Lower lobe of right lung (tissue), 2 donors: ENCODE measurements around the gene TTLL7. TPM values are rescaled to one million over a fixed set of nuclear protein-coding genes. Genes with fewer than 3 reads are reported as not detected.

Source experiments
- ATAC-seq, 2 donors: fragments of 200-7000 bp; cut with Tn5 transposase; one replicate each; pipeline ENCODE4 v1.9.1; 2020 to 2022; ENCODE audit warnings: mild to moderate bottlenecking in 2 of 2, moderate library complexity in 2 of 2
- DNase-seq: peaks from one replicate; pipeline ENCODE4 v3.0.0-alpha.2; 2020
- H3K27ac ChIP-seq: fragments of 200-600 bp; one replicate; pipeline ENCODE4 v1.8.0; 2022
- H3K27me3 ChIP-seq: fragments of 200-600 bp; one replicate; pipeline ENCODE4 v1.8.0; 2022; ENCODE audit warnings: low read depth
- H3K36me3 ChIP-seq: fragments of 200-600 bp; one replicate; pipeline ENCODE4 v1.8.0; 2022; ENCODE audit warnings: mild to moderate bottlenecking
- H3K4me1 ChIP-seq: fragments of 200-600 bp; one replicate; pipeline ENCODE4 v1.8.0; 2022
- H3K4me3 ChIP-seq: fragments of 200-600 bp; one replicate; pipeline ENCODE4 v1.8.0; 2022; ENCODE audit warnings: mild to moderate bottlenecking
- H3K9me3 ChIP-seq: fragments of 200-600 bp; one replicate; pipeline ENCODE4 v1.8.0; 2022
- intact Hi-C: fragments of 100-400 bp; cut with DNase I; formaldehyde crosslinking; loops from one replicate; pipeline ENCODE4 v1.11.0; 2022
- total RNA-seq: library from RNA; stranded (reverse); fragmentation: NEBNext Ultra II Directional; extraction: Animal tissue kit (Norgen Biotek cat#: 25700); gene quantifications from one replicate; pipeline ENCODE4 v1.2.1, GENCODE V29; 2021
- TF ChIP-seq, protein P1 (sequence below): fragments of 200-600 bp; IDR thresholded peaks from one replicate; pipeline ENCODE4 v1.8.0; 2022; ENCODE audit warnings: antibody characterized with exemption, mild to moderate bottlenecking
- donor health status: DM: no; HTN: yes; CAD: no; lungs with severe emphysema.

TTLL7 gene
- total RNA-seq, 1 donor from 2014 or later: 20.3 TPM

DNA sequence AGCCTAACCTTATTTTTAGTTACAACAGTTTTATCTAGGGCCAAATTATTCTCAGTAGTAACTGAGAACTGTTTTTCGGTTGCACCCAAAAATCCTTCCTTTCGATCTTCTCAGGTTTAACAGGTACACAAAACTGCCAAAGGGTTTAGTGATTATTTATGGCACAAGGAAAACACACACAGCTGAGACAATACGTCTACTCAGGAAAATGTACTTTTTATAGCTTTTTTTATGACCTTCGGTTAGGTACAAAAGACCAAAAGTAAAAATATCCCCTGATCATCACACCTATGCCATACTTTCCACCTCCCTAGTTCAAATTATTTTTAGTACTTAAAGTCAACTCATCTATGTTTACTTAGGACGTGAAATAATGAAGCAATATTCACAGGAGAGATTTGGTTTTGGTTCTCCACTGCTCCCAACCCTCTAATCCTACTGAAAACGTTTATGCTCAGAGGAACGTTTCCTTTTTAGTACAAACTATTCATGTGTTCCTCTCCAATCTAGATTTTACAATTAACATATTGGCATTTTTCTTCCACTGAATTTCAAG is 48.7 kb downstream of the TTLL7 start:
- no peaks in the 10 kb centered on the region for H3K9me3 ChIP-seq
- no peak overlapping the region for H3K4me3 ChIP-seq
- DNase-seq (no peak), ATAC-seq (no peak)
- no peak overlapping the region for H3K27ac ChIP-seq
- TF ChIP-seq, protein P1, sequence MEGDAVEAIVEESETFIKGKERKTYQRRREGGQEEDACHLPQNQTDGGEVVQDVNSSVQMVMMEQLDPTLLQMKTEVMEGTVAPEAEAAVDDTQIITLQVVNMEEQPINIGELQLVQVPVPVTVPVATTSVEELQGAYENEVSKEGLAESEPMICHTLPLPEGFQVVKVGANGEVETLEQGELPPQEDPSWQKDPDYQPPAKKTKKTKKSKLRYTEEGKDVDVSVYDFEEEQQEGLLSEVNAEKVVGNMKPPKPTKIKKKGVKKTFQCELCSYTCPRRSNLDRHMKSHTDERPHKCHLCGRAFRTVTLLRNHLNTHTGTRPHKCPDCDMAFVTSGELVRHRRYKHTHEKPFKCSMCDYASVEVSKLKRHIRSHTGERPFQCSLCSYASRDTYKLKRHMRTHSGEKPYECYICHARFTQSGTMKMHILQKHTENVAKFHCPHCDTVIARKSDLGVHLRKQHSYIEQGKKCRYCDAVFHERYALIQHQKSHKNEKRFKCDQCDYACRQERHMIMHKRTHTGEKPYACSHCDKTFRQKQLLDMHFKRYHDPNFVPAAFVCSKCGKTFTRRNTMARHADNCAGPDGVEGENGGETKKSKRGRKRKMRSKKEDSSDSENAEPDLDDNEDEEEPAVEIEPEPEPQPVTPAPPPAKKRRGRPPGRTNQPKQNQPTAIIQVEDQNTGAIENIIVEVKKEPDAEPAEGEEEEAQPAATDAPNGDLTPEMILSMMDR: no peak
- no peaks in the 10 kb centered on the region for H3K27me3 ChIP-seq
- H3K36me3 ChIP-seq: no peaks in the 10 kb centered on the region
- intact Hi-C loops: no loop called here
- H3K4me1 ChIP-seq: no peaks in the 10 kb centered on the region

DNA sequence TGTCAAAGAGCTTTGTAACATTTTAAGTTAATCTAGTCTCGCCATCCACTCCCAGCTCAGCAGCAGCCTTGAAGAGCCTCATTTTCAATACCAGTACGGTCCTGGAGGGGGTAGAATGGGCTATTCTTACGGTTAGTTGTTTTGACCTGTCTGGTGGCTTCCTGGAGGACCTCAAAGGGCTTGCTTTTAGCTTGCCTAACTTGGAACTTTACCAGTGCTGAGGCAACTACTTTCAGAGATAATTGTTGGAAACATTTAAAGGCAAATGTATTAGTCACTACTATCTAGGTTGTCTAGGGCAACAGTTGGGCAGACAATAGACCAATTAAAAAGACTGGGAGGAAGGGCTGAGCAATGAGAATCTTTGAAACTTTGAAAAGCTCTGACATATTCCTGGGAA is 56.0 kb downstream of the TTLL7 start:
- DNase-seq: no peak
- intact Hi-C loops: no loop called here
- TF ChIP-seq, protein P1: no peak
- Histone ChIP-seq H3K36me3 (no peaks in the 10 kb centered on the region), H3K4me3 (no peak overlapping the region), H3K27ac (no peak overlapping the region), H3K9me3 (no peaks in the 10 kb centered on the region), H3K4me1 (no peaks in the 10 kb centered on the region), H3K27me3 (no peaks in the 10 kb centered on the region)
- no peak for ATAC-seq

DNA sequence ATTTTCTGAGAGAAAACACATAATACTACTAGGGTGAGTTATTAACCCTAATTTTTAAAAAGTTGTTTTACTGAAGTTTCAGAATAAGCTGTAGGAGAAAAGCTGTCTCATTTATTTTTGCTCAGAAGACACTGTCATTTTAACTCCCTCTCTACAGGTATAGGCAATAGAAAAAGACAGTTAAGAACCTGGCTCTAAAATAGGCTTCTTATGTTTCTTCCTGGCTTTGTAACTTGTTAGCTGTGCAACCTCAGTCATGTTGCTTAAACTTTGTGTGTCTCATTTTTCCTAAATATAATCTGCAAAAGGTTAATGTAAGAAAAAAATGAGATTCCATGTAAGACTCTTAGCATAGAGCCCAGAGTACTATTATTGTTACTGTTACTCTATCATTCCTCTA is 64.4 kb downstream of the TTLL7 start:
- intact Hi-C loops: no loop called here
- no peaks in the 10 kb centered on the region for H3K36me3 ChIP-seq
- DNase-seq (no peak), ATAC-seq (no peak)
- H3K9me3 ChIP-seq: no peaks in the 10 kb centered on the region
- no peaks in the 10 kb centered on the region for H3K4me1 ChIP-seq
- H3K27ac ChIP-seq: no peak overlapping the region
- H3K27me3 ChIP-seq: no peaks in the 10 kb centered on the region
- no peak overlapping the region for H3K4me3 ChIP-seq
- TF ChIP-seq, protein P1: no peak

DNA sequence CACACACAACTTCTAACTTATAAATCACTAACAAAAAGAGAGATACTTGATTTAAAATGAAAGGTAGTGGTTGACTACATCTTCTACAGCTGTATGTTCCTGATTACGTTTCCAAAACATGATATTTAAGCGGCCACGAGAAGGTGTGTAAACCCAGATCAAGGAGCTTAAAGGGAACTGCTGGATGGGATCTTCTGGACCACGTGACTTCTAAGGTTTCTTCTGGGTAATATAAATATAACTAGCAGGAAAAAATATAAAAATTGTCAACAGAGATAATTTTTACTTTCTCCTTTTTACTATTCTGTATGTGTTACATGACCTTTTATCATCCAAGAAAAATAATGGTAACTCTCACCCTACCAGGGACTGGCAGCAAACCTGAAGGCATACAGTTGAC is 66.2 kb downstream of the TTLL7 start:
- peaks cover 10% of the 10 kb centered on the region for H3K4me1 ChIP-seq
- no peak for ATAC-seq
- DNase-seq: no peak
- no peaks in the 10 kb centered on the region for H3K27me3 ChIP-seq
- H3K36me3 ChIP-seq: no peaks in the 10 kb centered on the region
- H3K4me3 ChIP-seq: no peak overlapping the region
- no peaks in the 10 kb centered on the region for H3K9me3 ChIP-seq
- TF ChIP-seq, protein P1: no peak
- intact Hi-C loops: no loop called here
- H3K27ac ChIP-seq: no peak overlapping the region

DNA sequence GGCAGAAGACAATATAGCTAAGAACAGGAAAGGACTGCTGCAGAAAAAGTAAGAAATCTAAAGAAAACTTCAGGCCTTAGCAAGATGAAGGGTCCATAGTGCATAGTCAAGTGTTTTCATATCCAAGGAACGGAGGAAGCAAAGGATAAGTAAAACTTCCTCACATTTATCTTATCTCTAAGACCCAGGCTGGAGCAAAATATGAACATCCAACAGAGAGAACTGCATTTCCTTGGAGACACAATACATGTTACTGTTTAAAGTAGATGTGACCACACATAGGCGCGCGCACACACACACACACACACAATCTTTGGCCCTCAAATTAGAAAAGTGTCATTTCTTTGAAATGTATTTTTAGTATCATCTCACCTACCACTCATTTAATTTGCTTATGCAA is 66.7 kb downstream of the TTLL7 start:
- ATAC-seq (no peak), DNase-seq (no peak)
- Histone ChIP-seq H3K27ac (no peak overlapping the region), H3K4me3 (no peak overlapping the region), H3K9me3 (no peaks in the 10 kb centered on the region), H3K4me1 (peaks cover 14% of the 10 kb centered on the region), H3K36me3 (no peaks in the 10 kb centered on the region), H3K27me3 (no peaks in the 10 kb centered on the region)
- TF ChIP-seq, protein P1: no peak
- intact Hi-C loops: no loop called here
